CD4-positive, alpha-beta T cell (primary cell): ENCODE results near the gene LMF1. TPM values are rescaled to one million over a fixed set of nuclear protein-coding genes. Genes with fewer than 3 reads are reported as not detected.

Experiments
- ATAC-seq: fragments of 200-7000 bp; cut with Tn5 transposase; one replicate; pipeline ENCODE4 v1.10.0; 2022; ENCODE audit warnings: mild to moderate bottlenecking; ENCODE audit not compliant: poor library complexity
- CTCF ChIA-PET: fragments of 350-600 bp; sonication (Branson Sonifier 250); formaldehyde crosslinking; loops from one replicate; lab custom pipeline; 2021; ENCODE audit warnings: antibody characterized with exemption, inconsistent platforms; lab: Charles Lee
- POLR2A ChIA-PET: fragments of 350-600 bp; sonication (Branson Sonifier 250); formaldehyde crosslinking; loops from one replicate; lab custom pipeline; 2021; ENCODE audit warnings: antibody characterized with exemption, inconsistent platforms; lab: Charles Lee
- DNase-seq, 14 experiments: peaks; one replicate each; pipeline ENCODE4 v3.0.0-alpha.2; 2013 to 2020; ENCODE audit warnings: mixed read lengths in 2 of 14
- H3K27ac ChIP-seq, 2 donors: one replicate each; pipeline versions ENCODE4 v1.5.1 to v1.7.0; 2013; ENCODE audit warnings: low read length in 2 of 2, low read depth in 1 of 2, mild to moderate bottlenecking in 1 of 2
- H3K27me3 ChIP-seq, 2 experiments: 1 replicate in 1 of 2; 2 replicates in 1 of 2; pipeline versions ENCODE4 v1.6.1 to v1.7.0; 2013; ENCODE audit warnings: low read length in 2 of 2, control low read depth in 1 of 2, mild to moderate bottlenecking in 1 of 2, moderate library complexity in 1 of 2; ENCODE audit not compliant: insufficient read depth in 2 of 2, control insufficient read depth in 1 of 2
- H3K36me3 ChIP-seq: one replicate; pipeline ENCODE4 v1.6.1; 2013; ENCODE audit warnings: low read length, control low read depth; ENCODE audit not compliant: insufficient read depth
- H3K4me1 ChIP-seq: one replicate; pipeline ENCODE4 v1.6.1; 2013; ENCODE audit warnings: low read length, control low read depth; ENCODE audit not compliant: insufficient read depth
- H3K4me3 ChIP-seq: one replicate; pipeline ENCODE4 v1.5.1; 2013; ENCODE audit warnings: mild to moderate bottlenecking, low read length, moderate library complexity
- H3K9me3 ChIP-seq, 2 experiments: 1 replicate in 1 of 2; 2 replicates in 1 of 2; pipeline versions ENCODE4 v1.6.1 to v1.7.0; 2013; ENCODE audit warnings: low read length in 2 of 2, mild to moderate bottlenecking in 2 of 2, control low read depth in 1 of 2, moderate library complexity in 1 of 2; ENCODE audit not compliant: control insufficient read depth in 1 of 2, insufficient read depth in 1 of 2
- H3K27ac Mint-ChIP-seq: one replicate; pipeline ENCODE4 v1.8.0; 2020; ENCODE audit warnings: mixed read lengths
- H3K27me3 Mint-ChIP-seq: one replicate; pipeline ENCODE4 v1.8.0; 2021; ENCODE audit warnings: mixed read lengths
- H3K36me3 Mint-ChIP-seq: one replicate; pipeline ENCODE4 v1.8.0; 2021; ENCODE audit warnings: low read depth, mixed read lengths
- H3K4me1 Mint-ChIP-seq: one replicate; pipeline ENCODE4 v1.8.0; 2021; ENCODE audit warnings: low read depth, mixed read lengths
- H3K4me3 Mint-ChIP-seq: one replicate; pipeline ENCODE4 v1.8.0; 2020; ENCODE audit warnings: mild to moderate bottlenecking, mixed read lengths
- H3K9me3 Mint-ChIP-seq: one replicate; pipeline ENCODE4 v1.8.0; 2020; ENCODE audit warnings: mixed read lengths
- CTCF ChIP-seq: fragments of 200-600 bp; IDR thresholded peaks from one replicate; pipeline ENCODE4 v1.8.0; 2022; ENCODE audit warnings: antibody characterized with exemption, mild to moderate bottlenecking
- intact Hi-C, 2 experiments: fragments of 100-400 bp; cut with DNase I in 1 of 2; cut with micrococcal nuclease in 1 of 2; formaldehyde crosslinking; loops; one replicate each; pipeline versions ENCODE4 v1.15.1 to v1.9.0; 2023 to 2025; cut with DNase I, micrococcal nuclease
- total RNA-seq, 174 experiments: library from RNA in 2 of 174; stranded (reverse) in 2 of 174; gene quantifications; one replicate each; pipeline ENCODE4 v1.2.3 and lab custom pipeline; 2021 to 2026

The LMF1 gene
- total RNA-seq, 2 experiments from 2014 or later, result 26.8 to 27.6 TPM

- Mint-ChIP-seq H3K27me3 (no peaks in the 10 kb centered on the region), H3K9me3 (no peaks in the 10 kb centered on the region), H3K27ac (no peak overlapping the region), H3K4me3 (no peak overlapping the region), H3K4me1 (no peaks in the 10 kb centered on the region), H3K36me3 (no peaks in the 10 kb centered on the region)
- DNase-seq (no peak), ATAC-seq (no peak)
- H3K36me3 ChIP-seq, result no peaks in the 10 kb centered on the region
- no peak for TF ChIP-seq CTCF
- ChIA-PET CTCF (no interaction called here), POLR2A (no interaction called here)
- peaks cover 6 to 17% of the 10 kb centered on the region in 2 experiments for H3K9me3 ChIP-seq
- no peak overlapping the region for H3K4me3 ChIP-seq
- peaks cover 0 to 4% of the 10 kb centered on the region in 2 experiments for H3K27me3 ChIP-seq
- H3K4me1 ChIP-seq, result no peaks in the 10 kb centered on the region
- intact Hi-C loops, result no loop called here
- H3K27ac ChIP-seq, result no peak overlapping the region
Measured at GRCh38 chr16:841455-842060, 129.2 kb downstream of the LMF1 start.

- Histone ChIP-seq H3K36me3 (no peaks in the 10 kb centered on the region), H3K4me3 (no peak overlapping the region), H3K27me3 (peaks cover 0 to 4% of the 10 kb centered on the region in 2 experiments), H3K4me1 (no peaks in the 10 kb centered on the region), H3K9me3 (peaks cover 14 to 21% of the 10 kb centered on the region in 2 experiments), H3K27ac (no peak overlapping the region)
- no peaks in the 10 kb centered on the region for H3K4me1 Mint-ChIP-seq
- intact Hi-C loops, result no loop called here
- no peaks in the 10 kb centered on the region for H3K36me3 Mint-ChIP-seq
- POLR2A ChIA-PET, result no interaction called here
- DNase-seq (no peak), ATAC-seq (no peak)
- H3K4me3 Mint-ChIP-seq, result no peak overlapping the region
- CTCF ChIA-PET, result no interaction called here
- H3K27ac Mint-ChIP-seq, result no peak overlapping the region
- H3K9me3 Mint-ChIP-seq, result peaks cover 2% of the 10 kb centered on the region
- H3K27me3 Mint-ChIP-seq, result no peaks in the 10 kb centered on the region
- no peak for TF ChIP-seq CTCF
Measured at GRCh38 chr16:840561-841454, 130.0 kb downstream of the LMF1 start.

- TF ChIP-seq CTCF, result no peak
- H3K4me3 Mint-ChIP-seq, result no peak overlapping the region
- no peaks in the 10 kb centered on the region for H3K27me3 Mint-ChIP-seq
- Histone ChIP-seq H3K36me3 (no peaks in the 10 kb centered on the region), H3K27ac (no peak overlapping the region), H3K4me1 (no peaks in the 10 kb centered on the region), H3K9me3 (peaks cover 17 to 31% of the 10 kb centered on the region in 2 experiments), H3K27me3 (peaks cover 0 to 4% of the 10 kb centered on the region in 2 experiments), H3K4me3 (no peak overlapping the region)
- ChIA-PET CTCF (no interaction called here), POLR2A (no interaction called here)
- no peak for DNase-seq
- H3K27ac Mint-ChIP-seq, result no peak overlapping the region
- H3K4me1 Mint-ChIP-seq, result no peaks in the 10 kb centered on the region
- intact Hi-C loops, result no loop called here
- H3K36me3 Mint-ChIP-seq, result no peaks in the 10 kb centered on the region
- peaks cover 2% of the 10 kb centered on the region for H3K9me3 Mint-ChIP-seq
- ATAC-seq, result no peak
Measured at GRCh38 chr16:839643-840408, 131.0 kb downstream of the LMF1 start.
